Psoas muscle (tissue), 8 donors: ENCODE results near the gene AGFG1. TPM values are rescaled to one million over a fixed set of nuclear protein-coding genes. Genes with fewer than 3 reads are reported as not detected.

ENCODE experiments used
- ATAC-seq, 4 donors: fragments of 200-7000 bp; cut with Tn5 transposase; one replicate each; pipeline ENCODE4 v1.9.1; 2020; ENCODE audit warnings: moderate library complexity in 3 of 4, mild to moderate bottlenecking in 2 of 4
- DNase-seq, 2 donors: peaks; one replicate each; pipeline ENCODE4 v3.0.0-alpha.2; 2020
- H3K27ac ChIP-seq: fragments of 200-600 bp; one replicate; pipeline ENCODE4 v1.8.0; 2022
- H3K27me3 ChIP-seq, 3 donors: fragments of 200-600 bp in 1 of 3; one replicate each; pipeline versions ENCODE4 v1.6.1 to v1.8.0; 2013 to 2022; ENCODE audit warnings: low read length in 2 of 3, mild to moderate bottlenecking in 2 of 3, moderate library complexity in 1 of 3; ENCODE audit not compliant: insufficient read depth in 3 of 3
- H3K36me3 ChIP-seq, 2 donors: fragments of 200-600 bp in 1 of 2; one replicate each; pipeline versions ENCODE4 v1.6.1 to v1.8.0; 2013 to 2022; ENCODE audit warnings: low read depth in 1 of 2, mild to moderate bottlenecking in 1 of 2, moderate library complexity in 1 of 2; ENCODE audit not compliant: insufficient read depth in 1 of 2
- H3K4me1 ChIP-seq: fragments of 200-600 bp; one replicate; pipeline ENCODE4 v1.8.0; 2022
- H3K4me3 ChIP-seq: fragments of 200-600 bp; one replicate; pipeline ENCODE4 v1.8.0; 2022; ENCODE audit warnings: mild to moderate bottlenecking
- H3K9me3 ChIP-seq: fragments of 200-600 bp; one replicate; pipeline ENCODE4 v1.8.0; 2022
- WGBS, 3 donors: extraction: QIAGEN DNeasy Blood & Tissue Kit; methylation state at CpG; one replicate each; pipeline versions ENCODE4 v1.1.6 to v1.1.7; 2013; 5-methylcytosine and 5-hydroxymethylcytosine counted together
- intact Hi-C, 2 donors: fragments of 100-400 bp; cut with DNase I; formaldehyde crosslinking; loops; one replicate each; pipeline versions ENCODE4 v1.11.0 to v1.14.2; 2022
- polyA plus RNA-seq, 3 donors: library from polyadenylated mRNA; stranded (reverse); fragments of 200-250 nt; gene quantifications; one replicate each; pipeline ENCODE4 v1.2.3, GENCODE V29; 2013
- total RNA-seq, 4 donors: library from RNA; stranded (reverse); fragmentation: NEBNext Ultra II Directional in 2 of 4; extraction: Animal tissue kit (Norgen Biotek cat#: 25700) in 2 of 4; gene quantifications; one replicate each; pipeline versions ENCODE4 v1.2.1 to v1.2.4, GENCODE V29; 2021 to 2023
- TF ChIP-seq, protein P1 (sequence below): fragments of 200-600 bp; IDR thresholded peaks from one replicate; pipeline ENCODE4 v1.8.0; 2022; ENCODE audit warnings: antibody characterized with exemption
- donor health status: healthy with polysubstance abuse.
- donor health status: DM: no; HTN: no; CAD: no; lungs with moderate emphysema.
- donor health status: Bipolar disorder and iron deficiency.
- donor health status: healthy.
- donor health status: DM: yes; HTN: yes; CAD: no.
- donor health status: DM: no; HTN: no; CAD: no.
- donor health status: DM: no; HTN: no; CAD: no.
- donor health status: DM: yes; HTN: yes; CAD: no.

Gene AGFG1
- total and polyA plus RNA-seq, 7 donors = 19.0 to 68.2 (median 54.9) TPM

- Histone ChIP-seq H3K9me3 (no peaks in the 10 kb centered on the region), H3K27me3 (no peaks in the 10 kb centered on the region), H3K4me1 (no peaks in the 10 kb centered on the region), H3K4me3 (no peak overlapping the region), H3K27ac (no peak overlapping the region), H3K36me3 (peaks cover 3 to 14% of the 10 kb centered on the region in 2 donors)
- no peak for ATAC-seq
- TF ChIP-seq, protein P1, sequence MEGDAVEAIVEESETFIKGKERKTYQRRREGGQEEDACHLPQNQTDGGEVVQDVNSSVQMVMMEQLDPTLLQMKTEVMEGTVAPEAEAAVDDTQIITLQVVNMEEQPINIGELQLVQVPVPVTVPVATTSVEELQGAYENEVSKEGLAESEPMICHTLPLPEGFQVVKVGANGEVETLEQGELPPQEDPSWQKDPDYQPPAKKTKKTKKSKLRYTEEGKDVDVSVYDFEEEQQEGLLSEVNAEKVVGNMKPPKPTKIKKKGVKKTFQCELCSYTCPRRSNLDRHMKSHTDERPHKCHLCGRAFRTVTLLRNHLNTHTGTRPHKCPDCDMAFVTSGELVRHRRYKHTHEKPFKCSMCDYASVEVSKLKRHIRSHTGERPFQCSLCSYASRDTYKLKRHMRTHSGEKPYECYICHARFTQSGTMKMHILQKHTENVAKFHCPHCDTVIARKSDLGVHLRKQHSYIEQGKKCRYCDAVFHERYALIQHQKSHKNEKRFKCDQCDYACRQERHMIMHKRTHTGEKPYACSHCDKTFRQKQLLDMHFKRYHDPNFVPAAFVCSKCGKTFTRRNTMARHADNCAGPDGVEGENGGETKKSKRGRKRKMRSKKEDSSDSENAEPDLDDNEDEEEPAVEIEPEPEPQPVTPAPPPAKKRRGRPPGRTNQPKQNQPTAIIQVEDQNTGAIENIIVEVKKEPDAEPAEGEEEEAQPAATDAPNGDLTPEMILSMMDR = no peak
- WGBS, 3 donors = 90 to 96% (median 95%) methylated on average over 2 of the region's 2 CpGs
- no peak for DNase-seq
- intact Hi-C loops = no loop called here
These were observed 21.6 kb downstream of the AGFG1 start for GRCh38 chr2:227493524-227493923.

DNA sequence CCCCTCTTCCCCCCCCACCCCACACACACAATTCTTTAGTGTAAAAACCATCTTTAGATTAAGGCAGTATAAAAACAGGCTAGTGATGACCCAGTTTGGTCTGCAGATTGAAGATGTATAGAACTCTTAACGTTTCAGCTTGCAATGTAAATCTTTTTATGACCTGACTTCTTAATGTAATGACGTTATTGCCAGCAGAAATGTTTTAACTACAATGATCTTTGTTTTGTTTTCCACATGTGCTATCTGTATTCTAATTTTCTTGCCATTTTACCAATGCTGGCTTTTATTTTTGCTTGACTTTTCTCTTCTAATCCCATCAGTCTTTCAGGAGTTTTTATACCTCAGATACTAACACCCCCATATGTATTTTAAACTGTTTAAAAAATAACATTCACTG lies 25.2 kb downstream of the AGFG1 start:
- Histone ChIP-seq H3K4me3 (no peak overlapping the region), H3K36me3 (peaks cover 3 to 14% of the 10 kb centered on the region in 2 donors), H3K27me3 (no peaks in the 10 kb centered on the region), H3K4me1 (no peaks in the 10 kb centered on the region), H3K27ac (no peak overlapping the region), H3K9me3 (no peaks in the 10 kb centered on the region)
- 79 to 88% (median 83%) methylated on average over 2 of the region's 2 CpGs for WGBS, 3 donors
- intact Hi-C loops = no loop called here
- ATAC-seq (no peak), DNase-seq (no peak)
- TF ChIP-seq, protein P1 = no peak

DNA sequence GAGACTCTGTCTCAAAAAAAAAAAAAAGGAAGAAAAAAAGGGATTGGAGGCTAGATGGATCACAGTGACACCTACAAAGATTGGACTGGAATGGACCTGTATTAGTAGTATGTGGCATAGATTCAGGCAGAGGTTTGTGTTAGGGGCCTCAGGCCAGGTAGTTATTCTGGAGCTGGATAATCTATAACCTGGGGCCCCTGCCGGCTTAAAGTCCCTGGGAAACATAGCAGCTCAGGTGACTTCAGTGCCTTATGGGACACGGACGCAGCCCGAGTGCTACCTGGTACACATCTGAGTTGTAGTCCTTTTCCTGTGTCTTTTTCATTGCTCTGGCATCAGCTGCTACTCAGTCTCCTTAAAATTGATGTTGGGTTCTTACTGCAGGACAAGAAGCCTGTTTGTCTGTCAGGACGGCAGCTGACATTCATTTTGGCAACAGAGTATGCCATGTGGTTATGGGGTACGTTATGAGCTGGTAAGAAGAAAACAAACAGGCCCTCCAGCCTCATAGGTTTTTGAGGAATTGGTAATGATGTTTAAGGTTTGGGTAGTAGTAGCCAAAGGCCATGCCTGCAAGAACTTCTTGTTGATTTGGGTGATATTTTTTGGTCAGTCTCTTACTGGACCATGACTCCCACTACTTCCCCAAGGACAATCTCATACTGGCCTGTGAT lies 27.8 kb downstream of the AGFG1 start:
- ATAC-seq (no peak), DNase-seq (no peak)
- Histone ChIP-seq H3K4me3 (no peak overlapping the region), H3K9me3 (no peaks in the 10 kb centered on the region), H3K36me3 (no peaks in the 10 kb centered on the region), H3K27me3 (no peaks in the 10 kb centered on the region), H3K27ac (no peak overlapping the region), H3K4me1 (peaks cover 16% of the 10 kb centered on the region)
- intact Hi-C loops = no loop called here
- TF ChIP-seq, protein P1 = no peak
- WGBS, 3 donors = 74 to 87% (median 79%) methylated on average over 6 of the region's 6 CpGs

GRCh38 chr2:227500301-227500630 lies 28.3 kb downstream of the AGFG1 start:
- ATAC-seq (no peak), DNase-seq (no peak)
- Histone ChIP-seq H3K27ac (no peak overlapping the region), H3K4me1 (peaks cover 21% of the 10 kb centered on the region), H3K4me3 (no peak overlapping the region), H3K36me3 (no peaks in the 10 kb centered on the region), H3K27me3 (no peaks in the 10 kb centered on the region), H3K9me3 (no peaks in the 10 kb centered on the region)
- 93 to 100% (median 98%) methylated on average over 1 of the region's 1 CpG for WGBS, 3 donors
- TF ChIP-seq, protein P1 = no peak
- intact Hi-C loops = no loop called here
